ENCODE data around the gene CNPY1.

The CNPY1 gene

DNA sequence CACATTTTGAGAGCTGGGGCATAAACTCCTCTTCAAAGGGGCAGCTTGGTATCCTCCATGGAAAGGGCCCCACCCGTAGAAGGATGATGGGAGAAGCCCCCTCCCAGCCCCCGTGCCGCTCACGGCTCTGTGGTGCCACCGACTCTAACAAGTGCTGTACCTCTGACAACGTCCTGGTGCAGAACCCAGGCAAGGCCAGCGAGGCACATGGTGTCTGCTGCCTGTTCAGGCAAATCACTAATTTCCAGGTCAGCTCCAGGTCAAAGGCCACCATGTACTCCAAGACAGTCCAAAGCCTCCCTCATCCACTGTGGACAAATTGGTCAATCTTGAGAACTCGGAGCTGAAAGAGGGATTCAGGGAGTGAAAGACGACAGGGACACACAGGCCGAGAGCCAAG, 11.4 kb upstream of the CNPY1 start:
- no peak for TF ChIP-seq EZH2 (IDR thresholded peaks at IDR 0.05; ENCODE audit: borderline replicate concordance, low read length)
- TF ChIP-seq, protein P1, sequence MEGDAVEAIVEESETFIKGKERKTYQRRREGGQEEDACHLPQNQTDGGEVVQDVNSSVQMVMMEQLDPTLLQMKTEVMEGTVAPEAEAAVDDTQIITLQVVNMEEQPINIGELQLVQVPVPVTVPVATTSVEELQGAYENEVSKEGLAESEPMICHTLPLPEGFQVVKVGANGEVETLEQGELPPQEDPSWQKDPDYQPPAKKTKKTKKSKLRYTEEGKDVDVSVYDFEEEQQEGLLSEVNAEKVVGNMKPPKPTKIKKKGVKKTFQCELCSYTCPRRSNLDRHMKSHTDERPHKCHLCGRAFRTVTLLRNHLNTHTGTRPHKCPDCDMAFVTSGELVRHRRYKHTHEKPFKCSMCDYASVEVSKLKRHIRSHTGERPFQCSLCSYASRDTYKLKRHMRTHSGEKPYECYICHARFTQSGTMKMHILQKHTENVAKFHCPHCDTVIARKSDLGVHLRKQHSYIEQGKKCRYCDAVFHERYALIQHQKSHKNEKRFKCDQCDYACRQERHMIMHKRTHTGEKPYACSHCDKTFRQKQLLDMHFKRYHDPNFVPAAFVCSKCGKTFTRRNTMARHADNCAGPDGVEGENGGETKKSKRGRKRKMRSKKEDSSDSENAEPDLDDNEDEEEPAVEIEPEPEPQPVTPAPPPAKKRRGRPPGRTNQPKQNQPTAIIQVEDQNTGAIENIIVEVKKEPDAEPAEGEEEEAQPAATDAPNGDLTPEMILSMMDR (IDR thresholded peaks at IDR 0.05; ENCODE audit: low read length) = no peak
- Histone ChIP-seq H3K4me3 (ENCODE audit: low read depth, low read length, poor library complexity, severe bottlenecking) (no peak overlapping the region), H2AFZ (ENCODE audit: low read length) (no peak overlapping the region), H3K4me1 (ENCODE audit: insufficient read depth, low read length, severe bottlenecking) (no peaks in the 10 kb centered on the region), H3K79me2 (ENCODE audit: insufficient read depth, low read length) (no peaks in the 10 kb centered on the region), H3K36me3 (ENCODE audit: insufficient read depth, low read length) (no peaks in the 10 kb centered on the region), H3K4me2 (ENCODE audit: low read length) (no peak overlapping the region), H3K27me3 (ENCODE audit: insufficient read depth, low read length) (peaks cover 38% of the 10 kb centered on the region; the same call in 1 of the 2 replicates), H3F3A (ENCODE audit: insufficient read depth, low read length) (no peaks in the 10 kb centered on the region), H3K9me2 (ENCODE audit: low read depth, low read length) (no peaks in the 10 kb centered on the region), H3K9me3 (ENCODE audit: low read length) (no peaks in the 10 kb centered on the region), H4K20me1 (ENCODE audit: insufficient read depth, low read length) (no peaks in the 10 kb centered on the region), H3K9ac (ENCODE audit: low read length) (no peak overlapping the region), H3K27ac (ENCODE audit: low read depth, low read length, poor library complexity, severe bottlenecking) (no peak overlapping the region)

GRCh38 chr7:155556763-155557162, 10.4 kb upstream of the CNPY1 start:
- Histone ChIP-seq H4K20me1 (ENCODE audit: insufficient read depth, low read length) (no peaks in the 10 kb centered on the region), H3K36me3 (ENCODE audit: insufficient read depth, low read length) (no peaks in the 10 kb centered on the region), H2AFZ (ENCODE audit: low read length) (no peak overlapping the region), H3K4me3 (ENCODE audit: low read depth, low read length, poor library complexity, severe bottlenecking) (no peak overlapping the region), H3K27ac (ENCODE audit: low read depth, low read length, poor library complexity, severe bottlenecking) (no peak overlapping the region), H3F3A (ENCODE audit: insufficient read depth, low read length) (no peaks in the 10 kb centered on the region), H3K9ac (ENCODE audit: low read length) (no peak overlapping the region), H3K4me2 (ENCODE audit: low read length) (no peak overlapping the region), H3K4me1 (ENCODE audit: insufficient read depth, low read length, severe bottlenecking) (no peaks in the 10 kb centered on the region), H3K27me3 (ENCODE audit: insufficient read depth, low read length) (peaks cover 38% of the 10 kb centered on the region; the same call in 1 of the 2 replicates), H3K9me2 (ENCODE audit: low read depth, low read length) (no peaks in the 10 kb centered on the region), H3K9me3 (ENCODE audit: low read length) (no peaks in the 10 kb centered on the region), H3K79me2 (ENCODE audit: insufficient read depth, low read length) (no peaks in the 10 kb centered on the region)
- TF ChIP-seq EZH2 (IDR thresholded peaks at IDR 0.05; ENCODE audit: borderline replicate concordance, low read length) = no peak
- TF ChIP-seq, protein P1 (IDR thresholded peaks at IDR 0.05; ENCODE audit: low read length) = no peak

DNA sequence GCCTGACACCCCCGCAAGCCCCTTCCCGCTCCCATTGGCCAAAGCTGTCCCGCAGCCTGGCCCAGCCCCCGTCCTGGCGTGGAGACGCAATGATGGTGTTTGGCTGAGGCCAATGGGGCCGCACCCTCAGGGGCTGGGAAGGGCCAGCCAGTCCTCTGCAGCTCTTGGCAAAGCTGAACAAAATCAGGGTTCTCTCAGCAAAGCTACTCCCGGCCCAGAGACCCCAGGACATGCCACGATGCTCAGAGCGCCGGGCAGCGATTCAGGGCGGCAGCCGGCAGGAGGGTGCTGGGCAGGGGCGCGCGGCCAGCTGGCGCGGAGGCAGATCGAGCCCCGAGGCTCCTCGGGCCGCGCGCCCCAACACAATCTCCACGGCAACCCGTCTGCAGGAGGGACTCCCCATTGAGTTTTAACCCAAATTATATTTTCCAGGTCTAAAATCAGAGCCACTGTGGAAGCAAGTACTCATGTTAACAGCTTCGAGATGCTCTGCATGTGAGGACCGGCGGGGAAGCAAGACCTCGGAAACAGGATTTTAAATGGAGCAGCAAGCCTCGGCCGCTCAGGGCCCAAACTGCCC, 8.8 kb upstream of the CNPY1 start:
- no peaks in the 10 kb centered on the region for H3K79me2 ChIP-seq (ENCODE audit: insufficient read depth, low read length)
- H3K27me3 ChIP-seq (ENCODE audit: insufficient read depth, low read length) = peaks cover 33% of the 10 kb centered on the region; the same call in 1 of the 2 replicates
- H3K4me3 ChIP-seq (ENCODE audit: low read depth, low read length, poor library complexity, severe bottlenecking) = no peak overlapping the region
- no peaks in the 10 kb centered on the region for H3K9me2 ChIP-seq (ENCODE audit: low read depth, low read length)
- no peak overlapping the region for H3K9ac ChIP-seq (ENCODE audit: low read length)
- H3K4me1 ChIP-seq (ENCODE audit: insufficient read depth, low read length, severe bottlenecking) = no peaks in the 10 kb centered on the region
- no peak for TF ChIP-seq EZH2 (IDR thresholded peaks at IDR 0.05; ENCODE audit: borderline replicate concordance, low read length)
- TF ChIP-seq, protein P1 (IDR thresholded peaks at IDR 0.05; ENCODE audit: low read length) = no peak
- H3K36me3 ChIP-seq (ENCODE audit: insufficient read depth, low read length) = no peaks in the 10 kb centered on the region
- no peaks in the 10 kb centered on the region for H4K20me1 ChIP-seq (ENCODE audit: insufficient read depth, low read length)
- H3F3A ChIP-seq (ENCODE audit: insufficient read depth, low read length) = no peaks in the 10 kb centered on the region
- no peak overlapping the region for H3K27ac ChIP-seq (ENCODE audit: low read depth, low read length, poor library complexity, severe bottlenecking)
- no peak overlapping the region for H2AFZ ChIP-seq (ENCODE audit: low read length)
- no peak overlapping the region for H3K4me2 ChIP-seq (ENCODE audit: low read length)
- no peaks in the 10 kb centered on the region for H3K9me3 ChIP-seq (ENCODE audit: low read length)

Measured in OCI-LY1 (cell line).